CD4-positive, alpha-beta T cell (primary cell): ENCODE data around the gene TTC29. TPM values are rescaled to one million over a fixed set of nuclear protein-coding genes. Genes with fewer than 3 reads are reported as not detected.

Experiments used
- ATAC-seq: fragments of 200-7000 bp; cut with Tn5 transposase; one replicate; pipeline ENCODE4 v1.10.0; 2022; ENCODE audit warnings: mild to moderate bottlenecking; ENCODE audit not compliant: poor library complexity
- CTCF ChIA-PET: fragments of 350-600 bp; sonication (Branson Sonifier 250); formaldehyde crosslinking; loops from one replicate; lab custom pipeline; 2021; ENCODE audit warnings: antibody characterized with exemption, inconsistent platforms; lab: Charles Lee
- POLR2A ChIA-PET: fragments of 350-600 bp; sonication (Branson Sonifier 250); formaldehyde crosslinking; loops from one replicate; lab custom pipeline; 2021; ENCODE audit warnings: antibody characterized with exemption, inconsistent platforms; lab: Charles Lee
- DNase-seq, 14 experiments: peaks; one replicate each; pipeline ENCODE4 v3.0.0-alpha.2; 2013 to 2020; ENCODE audit warnings: mixed read lengths in 2 of 14
- H3K27ac ChIP-seq, 2 donors: one replicate each; pipeline versions ENCODE4 v1.5.1 to v1.7.0; 2013; ENCODE audit warnings: low read length in 2 of 2, low read depth in 1 of 2, mild to moderate bottlenecking in 1 of 2
- H3K27me3 ChIP-seq, 2 experiments: 1 replicate in 1 of 2; 2 replicates in 1 of 2; pipeline versions ENCODE4 v1.6.1 to v1.7.0; 2013; ENCODE audit warnings: low read length in 2 of 2, control low read depth in 1 of 2, mild to moderate bottlenecking in 1 of 2, moderate library complexity in 1 of 2; ENCODE audit not compliant: insufficient read depth in 2 of 2, control insufficient read depth in 1 of 2
- H3K36me3 ChIP-seq: one replicate; pipeline ENCODE4 v1.6.1; 2013; ENCODE audit warnings: low read length, control low read depth; ENCODE audit not compliant: insufficient read depth
- H3K4me1 ChIP-seq: one replicate; pipeline ENCODE4 v1.6.1; 2013; ENCODE audit warnings: low read length, control low read depth; ENCODE audit not compliant: insufficient read depth
- H3K4me3 ChIP-seq: one replicate; pipeline ENCODE4 v1.5.1; 2013; ENCODE audit warnings: mild to moderate bottlenecking, low read length, moderate library complexity
- H3K9me3 ChIP-seq, 2 experiments: 1 replicate in 1 of 2; 2 replicates in 1 of 2; pipeline versions ENCODE4 v1.6.1 to v1.7.0; 2013; ENCODE audit warnings: low read length in 2 of 2, mild to moderate bottlenecking in 2 of 2, control low read depth in 1 of 2, moderate library complexity in 1 of 2; ENCODE audit not compliant: control insufficient read depth in 1 of 2, insufficient read depth in 1 of 2
- H3K27ac Mint-ChIP-seq: one replicate; pipeline ENCODE4 v1.8.0; 2020; ENCODE audit warnings: mixed read lengths
- H3K27me3 Mint-ChIP-seq: one replicate; pipeline ENCODE4 v1.8.0; 2021; ENCODE audit warnings: mixed read lengths
- H3K36me3 Mint-ChIP-seq: one replicate; pipeline ENCODE4 v1.8.0; 2021; ENCODE audit warnings: low read depth, mixed read lengths
- H3K4me1 Mint-ChIP-seq: one replicate; pipeline ENCODE4 v1.8.0; 2021; ENCODE audit warnings: low read depth, mixed read lengths
- H3K4me3 Mint-ChIP-seq: one replicate; pipeline ENCODE4 v1.8.0; 2020; ENCODE audit warnings: mild to moderate bottlenecking, mixed read lengths
- H3K9me3 Mint-ChIP-seq: one replicate; pipeline ENCODE4 v1.8.0; 2020; ENCODE audit warnings: mixed read lengths
- CTCF ChIP-seq: fragments of 200-600 bp; IDR thresholded peaks from one replicate; pipeline ENCODE4 v1.8.0; 2022; ENCODE audit warnings: antibody characterized with exemption, mild to moderate bottlenecking
- intact Hi-C, 2 experiments: fragments of 100-400 bp; cut with DNase I in 1 of 2; cut with micrococcal nuclease in 1 of 2; formaldehyde crosslinking; loops; one replicate each; pipeline versions ENCODE4 v1.15.1 to v1.9.0; 2023 to 2025; cut with DNase I, micrococcal nuclease
- total RNA-seq, 174 experiments: library from RNA in 2 of 174; stranded (reverse) in 2 of 174; gene quantifications; one replicate each; pipeline ENCODE4 v1.2.3 and lab custom pipeline; 2021 to 2026

TTC29 gene
- total RNA-seq, 2 experiments from 2014 or later: not detected

GRCh38 chr4:146959692-146960091 lies 14.0 kb upstream of the TTC29 start:
- Mint-ChIP-seq H3K36me3 (no peaks in the 10 kb centered on the region), H3K4me1 (no peaks in the 10 kb centered on the region), H3K4me3 (no peak overlapping the region), H3K27me3 (peaks cover 37% of the 10 kb centered on the region), H3K27ac (no peak overlapping the region), H3K9me3 (no peaks in the 10 kb centered on the region)
- Histone ChIP-seq H3K27me3 (peaks cover 5 to 8% of the 10 kb centered on the region in 2 experiments), H3K27ac (no peak overlapping the region), H3K4me3 (no peak overlapping the region), H3K9me3 (no peaks in the 10 kb centered on the region), H3K4me1 (no peaks in the 10 kb centered on the region), H3K36me3 (no peaks in the 10 kb centered on the region)
- no peak for TF ChIP-seq CTCF
- DNase-seq (no peak), ATAC-seq (no peak)
- ChIA-PET CTCF (no interaction called here), POLR2A (no interaction called here)
- intact Hi-C loops: no loop called here

DNA sequence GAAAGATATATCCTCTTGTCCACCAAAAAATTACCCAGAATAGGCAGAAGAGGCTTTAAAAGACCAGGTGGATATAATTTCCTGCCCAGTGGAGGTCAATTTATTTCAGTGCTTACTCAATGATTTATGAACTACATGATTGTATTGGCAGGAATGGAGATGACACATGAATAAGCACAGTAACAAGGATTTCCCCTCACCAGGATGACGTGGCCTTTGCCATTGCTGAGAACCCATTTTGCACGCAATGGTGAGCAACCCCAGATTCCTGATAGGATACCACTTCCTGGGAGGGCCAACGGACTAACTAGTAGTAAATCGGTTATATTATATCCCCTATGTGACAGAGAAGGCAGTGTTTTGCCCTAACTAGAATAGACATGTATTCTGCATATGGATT lies 11.6 kb upstream of the TTC29 start:
- no peaks in the 10 kb centered on the region for H3K36me3 Mint-ChIP-seq
- Histone ChIP-seq H3K27ac (no peak overlapping the region), H3K9me3 (no peaks in the 10 kb centered on the region), H3K36me3 (no peaks in the 10 kb centered on the region), H3K4me1 (no peaks in the 10 kb centered on the region), H3K4me3 (no peak overlapping the region), H3K27me3 (peaks cover 5 to 9% of the 10 kb centered on the region in 2 experiments)
- DNase-seq (no peak), ATAC-seq (no peak)
- POLR2A ChIA-PET: no interaction called here
- CTCF ChIA-PET: no interaction called here
- peaks cover 41% of the 10 kb centered on the region for H3K27me3 Mint-ChIP-seq
- intact Hi-C loops: no loop called here
- TF ChIP-seq CTCF: no peak
- no peak overlapping the region for H3K27ac Mint-ChIP-seq
- no peaks in the 10 kb centered on the region for H3K9me3 Mint-ChIP-seq
- no peaks in the 10 kb centered on the region for H3K4me1 Mint-ChIP-seq
- H3K4me3 Mint-ChIP-seq: no peak overlapping the region

DNA sequence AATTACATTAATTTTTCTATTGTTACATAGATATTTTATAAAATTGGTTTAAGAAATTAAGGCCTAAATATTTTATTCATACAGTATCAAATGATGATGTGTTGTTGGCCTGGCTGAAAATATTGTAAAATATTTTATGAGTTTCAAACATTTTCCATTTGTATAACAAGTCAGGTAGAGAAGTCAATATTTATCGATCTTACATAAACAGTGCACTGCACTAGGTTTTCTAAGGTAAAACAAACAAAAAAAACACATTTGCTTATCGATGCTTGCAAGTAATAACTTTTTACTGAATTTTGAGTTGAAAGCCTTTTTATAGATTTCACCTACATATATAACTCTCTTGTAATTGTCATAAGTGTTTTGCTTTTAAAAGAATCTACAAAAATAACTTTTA lies 7.2 kb upstream of the TTC29 start:
- POLR2A ChIA-PET: no interaction called here
- H3K27me3 Mint-ChIP-seq: peaks cover 33% of the 10 kb centered on the region
- H3K9me3 ChIP-seq: no peaks in the 10 kb centered on the region

More for the DNA sequence above, 7.2 kb upstream of the TTC29 start:
- H3K36me3 ChIP-seq: no peaks in the 10 kb centered on the region
- no peak overlapping the region for H3K4me3 ChIP-seq
- Mint-ChIP-seq H3K36me3 (no peaks in the 10 kb centered on the region), H3K4me1 (no peaks in the 10 kb centered on the region), H3K9me3 (no peaks in the 10 kb centered on the region), H3K4me3 (no peak overlapping the region), H3K27ac (no peak overlapping the region)
- peaks cover 5 to 17% of the 10 kb centered on the region in 2 experiments for H3K27me3 ChIP-seq
- intact Hi-C loops: no loop called here
- ATAC-seq (no peak), DNase-seq (no peak)
- no peak for TF ChIP-seq CTCF
- no peaks in the 10 kb centered on the region for H3K4me1 ChIP-seq
- CTCF ChIA-PET: no interaction called here
- no peak overlapping the region for H3K27ac ChIP-seq
